NCI-H82 treated with DMSO at 0.1 percent for 48 hours (cell line): ENCODE measurements around the gene BLM.

Source experiments
- DNase-seq: peaks from one replicate; lab custom pipeline; 2025; ENCODE audit not compliant: unreplicated experiment; lab: John Stamatoyannopoulos, UW

The BLM gene

DNA sequence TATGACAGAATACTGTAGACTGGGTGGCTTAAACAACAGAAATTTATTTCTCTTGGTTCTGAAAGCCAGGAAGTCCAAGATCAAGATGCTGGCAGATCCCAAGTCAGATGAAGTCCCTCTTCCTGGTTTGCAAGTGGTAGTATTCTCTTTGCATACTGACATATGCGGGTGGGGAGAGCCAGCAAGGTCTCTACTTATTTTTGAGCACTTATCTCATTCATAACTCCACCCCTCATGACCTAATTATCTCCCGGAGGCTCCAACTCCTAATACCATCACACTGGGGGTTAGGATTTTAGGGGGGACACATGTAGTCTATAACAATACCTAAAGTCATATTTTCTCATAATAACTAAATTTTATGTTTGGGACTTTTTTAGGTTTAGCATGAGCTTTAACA is 65.3 kb downstream of the BLM start:
- no peak for DNase-seq

DNA sequence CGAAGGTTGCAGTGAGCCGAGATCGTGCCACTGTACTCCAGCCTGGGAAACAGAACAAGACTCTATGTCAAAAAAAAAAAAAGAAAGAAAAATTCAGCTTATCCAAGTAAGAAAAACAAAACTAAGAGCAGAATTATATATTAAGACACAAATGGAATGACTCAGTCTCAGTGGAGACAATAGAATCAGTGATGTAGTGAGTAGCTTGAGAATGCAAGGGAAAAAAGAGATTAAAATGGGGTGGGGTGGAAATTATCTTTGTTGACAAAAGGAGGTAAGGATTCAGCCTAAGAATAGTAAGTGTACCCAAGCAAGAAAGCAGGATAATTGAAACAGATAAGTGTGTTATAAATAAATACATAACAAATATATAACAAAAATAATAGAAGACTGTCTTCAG is 70.7 kb downstream of the BLM start:
- no peak for DNase-seq

DNA sequence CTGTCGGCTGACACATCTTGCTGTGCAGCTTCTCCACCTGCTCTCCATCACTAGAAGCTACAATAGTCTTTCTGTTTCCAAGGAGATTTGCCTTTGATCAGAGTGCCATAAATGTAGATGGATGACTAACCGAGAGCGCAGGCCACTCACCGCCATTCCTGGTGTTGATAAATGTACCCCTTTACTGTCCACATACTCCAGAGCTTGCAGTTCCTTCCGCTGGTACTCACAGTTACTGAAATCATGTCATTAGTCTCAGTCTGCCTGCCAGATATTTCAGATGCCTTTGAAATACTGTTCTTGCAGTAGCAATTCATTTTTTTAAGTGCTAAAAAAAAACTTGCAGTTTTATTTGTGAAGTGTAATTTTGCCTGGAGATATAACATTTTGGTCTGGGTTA is 72.3 kb downstream of the BLM start:
- no peak for DNase-seq

DNA sequence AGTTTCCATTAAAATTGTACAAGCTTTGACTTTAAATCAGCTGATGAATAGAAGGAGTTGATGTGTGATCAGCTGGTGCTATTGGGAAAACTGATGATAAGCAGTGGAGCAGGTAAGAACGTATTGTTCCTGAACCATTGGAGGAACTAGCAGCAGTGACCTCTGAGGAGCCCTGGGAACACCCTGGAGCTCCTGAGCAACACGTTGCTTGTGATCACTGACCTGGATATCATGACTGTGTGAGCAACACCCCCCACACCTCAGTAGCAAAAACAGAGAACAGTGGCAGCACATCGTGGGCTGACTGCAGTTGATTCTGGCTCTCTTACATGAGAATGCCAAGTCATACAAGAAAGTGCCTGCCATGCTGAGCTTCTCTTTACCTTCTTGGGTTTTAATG is 72.9 kb downstream of the BLM start:
- no peak for DNase-seq

DNA sequence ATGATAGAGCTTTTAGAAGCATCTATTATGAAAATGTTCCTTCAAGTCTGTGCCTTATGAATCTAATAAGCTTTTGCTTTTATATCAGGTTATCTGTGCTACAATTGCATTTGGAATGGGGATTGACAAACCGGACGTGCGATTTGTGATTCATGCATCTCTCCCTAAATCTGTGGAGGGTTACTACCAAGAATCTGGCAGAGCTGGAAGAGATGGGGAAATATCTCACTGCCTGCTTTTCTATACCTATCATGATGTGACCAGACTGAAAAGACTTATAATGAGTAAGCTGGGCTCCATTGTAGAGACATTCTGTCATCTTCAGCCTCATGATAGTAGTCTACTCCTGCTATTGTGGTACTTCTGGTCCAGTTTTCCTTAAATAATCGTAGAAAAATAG is 73.4 kb downstream of the BLM start:
- no peak for DNase-seq

DNA sequence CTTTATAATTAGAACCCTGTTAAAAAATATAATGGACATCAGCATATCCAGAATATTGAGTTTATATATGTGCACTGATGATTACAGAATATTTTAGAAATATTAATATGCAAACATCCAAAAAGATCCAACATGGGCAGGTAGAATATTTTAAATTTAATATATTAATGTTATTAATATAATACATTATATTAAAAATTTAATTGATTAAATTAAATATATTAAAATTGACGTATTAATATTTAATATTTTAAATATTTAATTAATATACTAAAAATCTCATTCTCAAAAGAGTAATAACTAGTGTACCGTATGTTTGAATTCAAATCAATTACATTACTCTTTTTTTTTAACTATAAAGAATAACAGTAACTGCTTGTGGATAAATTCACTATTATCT is 77.4 kb downstream of the BLM start:
- no peak for DNase-seq

DNA sequence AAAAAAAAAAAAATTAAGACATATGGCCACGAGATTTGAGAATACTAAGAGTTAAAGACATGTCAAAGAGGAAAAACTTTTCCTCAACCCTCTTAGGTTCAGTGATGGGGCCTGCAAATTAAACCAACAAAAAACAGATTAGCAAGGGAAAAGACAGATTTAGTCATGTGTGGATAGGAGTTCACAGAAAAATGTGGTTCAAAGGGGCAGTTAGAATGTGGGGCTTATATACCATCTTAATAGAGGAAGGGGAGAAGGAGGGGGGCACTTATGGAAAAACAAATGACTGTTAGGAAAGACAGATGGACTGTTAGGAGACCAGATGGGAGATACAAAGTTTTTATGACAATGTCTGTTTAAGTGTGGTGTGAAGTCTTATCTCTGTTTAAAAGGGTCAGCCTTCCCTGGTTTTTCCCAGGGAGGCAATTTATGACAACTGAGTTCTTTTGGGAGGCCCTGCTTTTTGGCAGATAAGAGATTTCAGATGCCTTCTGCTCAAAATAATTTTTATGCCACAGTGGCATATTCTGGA is 82.6 kb downstream of the BLM start:
- no peak for DNase-seq

DNA sequence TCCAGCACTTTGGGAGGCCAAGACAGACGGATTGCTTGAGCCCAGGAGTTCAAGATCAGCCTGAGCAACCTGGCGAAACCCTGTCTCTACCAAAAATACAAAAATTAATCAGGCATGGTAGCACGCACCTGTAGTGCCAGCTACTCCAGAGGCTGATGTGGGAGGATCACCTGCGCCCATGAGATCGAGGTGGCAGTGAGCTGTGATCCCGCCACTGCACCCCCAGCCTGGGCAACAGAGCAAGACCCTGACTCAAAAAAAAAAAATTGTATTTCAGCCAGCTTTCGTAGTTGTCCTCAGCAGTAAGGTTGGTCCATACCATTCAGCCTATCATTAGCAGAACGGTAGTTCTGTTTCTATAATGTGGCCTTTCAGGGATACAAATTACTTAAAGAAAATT is 84.7 kb downstream of the BLM start:
- no peak for DNase-seq

DNA sequence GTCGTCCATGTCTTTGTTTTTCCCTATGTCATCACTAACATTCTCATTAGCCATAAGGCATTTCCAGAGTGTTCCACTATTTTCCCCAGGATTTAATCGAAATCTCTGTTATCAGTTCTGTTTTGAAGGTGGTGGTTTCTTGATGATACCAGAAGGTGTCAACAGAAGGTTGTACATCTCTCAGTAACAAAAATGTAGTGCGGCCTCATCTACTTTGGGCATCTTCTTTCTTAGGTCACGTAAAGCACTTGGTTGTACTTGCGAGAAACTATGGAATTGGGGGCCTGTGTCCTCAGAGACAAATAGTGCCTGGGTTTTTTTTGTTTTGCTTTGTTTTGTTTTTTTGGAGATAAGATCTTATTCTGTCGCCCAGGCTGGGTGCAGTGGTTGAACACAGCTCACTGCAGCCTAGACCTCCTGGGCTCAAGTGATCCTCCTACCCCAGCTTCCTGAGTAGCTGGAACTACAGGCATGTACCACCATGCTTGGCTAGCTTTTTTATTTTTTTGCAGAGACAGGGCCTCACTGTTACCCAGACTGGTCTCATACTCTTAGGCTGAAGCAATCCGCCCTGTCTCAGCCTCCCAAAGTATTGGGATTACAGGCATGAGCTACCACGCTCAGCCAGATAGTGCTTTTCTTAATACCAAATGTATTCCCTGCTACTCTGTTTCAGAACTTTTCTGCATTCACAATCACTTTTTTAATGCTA is 90.1 kb downstream of the BLM start:
- DNase-seq: no peak

DNA sequence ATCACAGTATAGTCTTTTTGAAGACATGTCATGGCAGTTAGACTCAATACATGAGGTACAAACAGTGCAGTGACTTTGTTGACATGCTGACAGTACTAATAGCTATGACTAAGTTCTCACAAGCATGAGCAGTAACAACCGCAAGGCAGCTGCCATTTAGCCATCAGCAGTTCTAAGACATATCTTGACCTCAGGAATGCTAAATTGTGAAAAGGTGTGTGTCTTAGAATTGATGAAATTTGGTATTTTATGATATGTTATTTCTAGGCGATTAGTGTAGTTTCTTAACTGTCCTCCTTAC is 90.6 kb downstream of the BLM start:
- no peak for DNase-seq

DNA sequence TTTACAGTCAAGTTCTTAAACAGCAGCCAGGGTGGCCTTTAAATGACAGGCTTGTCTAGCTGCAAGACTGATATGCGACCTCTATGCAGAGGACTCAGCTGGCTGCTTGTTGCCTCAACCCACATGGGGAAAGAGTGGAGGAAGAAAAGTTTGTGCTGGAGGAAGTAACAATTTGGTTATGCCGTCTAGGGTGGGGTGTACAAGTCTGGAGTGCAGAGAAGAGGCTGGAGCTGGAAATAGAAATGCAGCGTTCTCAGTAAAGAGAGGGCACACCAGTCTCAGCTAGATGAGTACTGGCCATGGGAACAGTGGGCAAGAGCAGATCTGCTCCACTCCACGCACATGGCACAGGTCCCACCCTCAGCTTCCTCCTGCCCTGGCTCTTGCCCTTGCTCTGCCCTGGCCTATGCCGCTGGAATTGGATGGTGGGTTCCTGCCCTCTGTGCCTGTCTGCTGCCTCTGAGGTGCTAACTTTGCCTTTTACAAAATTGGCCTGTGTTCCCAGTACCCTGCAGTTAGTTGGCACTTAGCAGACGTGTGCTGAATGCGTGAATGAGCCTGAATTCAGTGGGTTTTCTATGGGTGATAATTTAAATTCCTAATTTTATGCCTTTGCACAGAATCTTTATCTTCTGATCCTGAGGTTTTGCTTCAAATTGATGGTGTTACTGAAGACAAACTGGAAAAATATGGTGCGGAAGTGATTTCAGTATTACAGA is 91.5 kb downstream of the BLM start:
- DNase-seq: no peak

DNA sequence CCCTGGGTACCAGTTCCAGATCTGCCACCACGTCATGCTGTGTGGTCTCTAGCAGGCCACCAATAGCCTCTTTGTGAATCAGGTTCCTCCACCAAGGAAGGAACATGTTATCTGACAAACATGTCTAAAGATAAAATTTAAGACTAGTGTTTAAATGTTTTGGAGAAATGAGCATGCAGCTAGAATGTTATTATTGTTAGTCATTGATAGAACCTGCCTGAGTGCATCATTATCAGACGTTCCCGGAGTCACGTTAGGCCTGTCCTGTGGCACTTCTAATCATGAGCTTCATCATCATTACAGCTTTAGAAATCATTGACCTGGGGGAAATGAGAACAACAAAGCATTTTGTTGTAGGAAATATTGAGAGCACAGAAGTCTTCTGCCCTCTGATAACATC is 92.4 kb downstream of the BLM start:
- DNase-seq: no peak

DNA sequence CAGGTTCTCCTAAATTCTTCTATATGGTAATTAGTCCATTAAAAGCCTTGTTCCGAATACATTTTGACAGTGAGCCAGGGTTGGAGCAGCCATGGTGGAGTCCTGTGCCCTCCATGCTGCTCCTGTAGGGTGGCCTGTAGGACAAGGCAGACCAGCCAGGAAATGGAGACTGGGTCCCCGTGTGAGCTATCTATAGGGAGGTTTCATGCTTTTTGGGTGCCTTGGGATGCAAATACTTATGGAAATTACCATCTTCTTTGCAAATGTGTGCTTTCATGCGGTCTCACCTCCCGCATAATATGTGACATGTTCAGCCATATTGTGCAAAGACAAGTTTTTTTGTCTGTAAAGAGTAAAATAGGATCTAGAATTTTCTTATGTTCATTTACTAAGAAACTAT is 93.2 kb downstream of the BLM start:
- DNase-seq: no peak

DNA sequence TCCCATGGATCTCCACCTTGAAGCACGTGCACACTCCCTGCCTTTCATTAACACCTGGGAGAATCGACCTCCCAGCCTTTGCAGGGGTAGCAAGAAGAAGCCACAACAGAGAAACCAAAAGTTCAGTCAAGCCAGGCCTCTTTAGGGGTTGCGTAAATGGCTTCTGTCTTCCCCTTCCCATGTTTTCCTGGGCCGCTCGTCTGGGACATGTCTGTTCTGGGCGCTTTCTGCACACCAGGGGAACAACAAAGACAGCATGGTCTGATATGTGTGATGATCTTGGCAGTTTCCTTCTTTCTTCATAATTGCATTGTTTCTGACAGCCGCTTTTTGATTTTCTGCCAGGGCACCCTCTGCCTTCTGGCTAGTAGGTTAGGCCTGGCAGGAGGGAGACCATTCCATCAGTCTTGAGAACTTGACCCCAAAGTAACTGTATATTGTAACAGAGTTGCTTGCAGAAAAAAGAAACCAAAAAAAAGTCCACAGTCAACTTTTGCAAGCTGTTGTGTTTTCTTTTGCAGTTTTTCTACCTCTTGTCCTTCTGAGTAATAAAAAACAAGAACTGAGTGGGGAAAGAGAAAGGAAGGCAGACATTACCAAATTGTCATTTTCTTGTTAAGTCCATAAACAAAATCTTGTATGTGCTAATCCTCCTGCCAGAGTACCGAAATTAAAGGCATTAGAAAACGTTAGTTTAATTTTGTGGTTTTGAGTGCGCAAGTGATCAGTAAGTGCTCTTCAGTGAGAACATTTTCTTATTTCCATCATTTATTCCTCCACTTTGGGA is 95.2 kb downstream of the BLM start:
- DNase-seq: no peak

DNA sequence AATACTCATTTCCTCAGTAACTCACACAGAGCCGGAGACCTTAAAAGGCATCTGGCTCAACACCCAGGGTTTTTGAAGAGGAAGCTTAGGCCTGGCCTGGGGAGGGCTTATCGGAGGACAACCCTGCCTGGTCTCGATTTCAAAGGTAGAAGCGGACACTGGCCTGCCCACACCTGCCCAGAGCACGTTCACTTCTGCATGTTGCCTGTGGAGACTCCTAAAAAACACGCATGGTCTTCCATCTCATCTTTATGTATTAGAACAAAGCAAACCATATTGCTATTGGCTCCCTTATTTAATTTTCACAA is 95.8 kb downstream of the BLM start:
- no peak for DNase-seq

DNA sequence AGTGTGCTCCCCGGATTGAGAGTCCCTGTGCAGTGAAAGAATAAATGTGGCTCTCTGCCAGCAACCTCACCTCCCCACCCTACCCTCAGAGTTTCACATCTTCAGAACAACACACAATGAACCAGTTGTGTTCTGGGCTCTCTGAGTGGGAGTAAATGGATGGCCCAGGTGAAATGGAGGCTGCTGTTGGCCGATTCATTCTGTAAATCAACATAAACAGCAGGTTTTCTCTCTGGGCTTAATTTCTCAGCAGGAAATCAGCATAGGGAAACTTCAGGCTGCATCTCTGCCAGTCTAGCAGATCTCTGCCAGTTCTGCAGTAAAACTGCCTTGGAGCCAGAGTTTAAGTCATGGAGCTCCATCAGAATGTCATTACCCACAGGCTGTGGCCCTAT is 96.6 kb downstream of the BLM start:
- no peak for DNase-seq

DNA sequence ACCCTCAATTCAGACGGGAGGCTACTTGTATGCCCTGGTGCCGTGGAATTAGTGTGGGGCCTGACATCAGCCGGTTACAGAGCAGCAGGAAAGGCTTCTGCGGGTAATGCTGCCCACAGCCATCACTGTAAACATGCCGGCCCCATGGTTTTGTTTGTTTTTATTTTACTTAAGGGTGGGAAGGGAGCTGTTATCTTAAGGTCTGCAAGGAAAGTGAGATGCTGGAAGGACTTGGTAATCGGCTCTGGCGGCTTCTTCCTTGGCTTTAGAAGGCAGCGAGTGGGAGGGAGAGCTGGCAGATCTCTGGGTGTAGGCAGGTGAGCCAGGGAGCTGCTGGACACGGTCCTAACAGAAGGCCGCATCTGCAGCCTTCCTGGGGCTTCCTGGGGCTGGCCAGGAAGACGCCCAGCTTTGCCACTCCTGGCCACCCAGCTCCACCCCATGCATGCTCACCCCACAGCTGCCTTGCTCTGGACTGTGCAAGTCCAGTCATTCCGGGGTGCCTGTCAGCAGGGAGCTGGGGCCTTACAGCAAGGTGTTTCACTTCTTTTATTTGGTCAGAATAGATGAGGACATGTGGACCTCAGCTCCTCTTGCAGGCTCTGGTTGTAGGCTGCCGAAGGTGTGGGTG is 97.2 kb downstream of the BLM start:
- no peak for DNase-seq

DNA sequence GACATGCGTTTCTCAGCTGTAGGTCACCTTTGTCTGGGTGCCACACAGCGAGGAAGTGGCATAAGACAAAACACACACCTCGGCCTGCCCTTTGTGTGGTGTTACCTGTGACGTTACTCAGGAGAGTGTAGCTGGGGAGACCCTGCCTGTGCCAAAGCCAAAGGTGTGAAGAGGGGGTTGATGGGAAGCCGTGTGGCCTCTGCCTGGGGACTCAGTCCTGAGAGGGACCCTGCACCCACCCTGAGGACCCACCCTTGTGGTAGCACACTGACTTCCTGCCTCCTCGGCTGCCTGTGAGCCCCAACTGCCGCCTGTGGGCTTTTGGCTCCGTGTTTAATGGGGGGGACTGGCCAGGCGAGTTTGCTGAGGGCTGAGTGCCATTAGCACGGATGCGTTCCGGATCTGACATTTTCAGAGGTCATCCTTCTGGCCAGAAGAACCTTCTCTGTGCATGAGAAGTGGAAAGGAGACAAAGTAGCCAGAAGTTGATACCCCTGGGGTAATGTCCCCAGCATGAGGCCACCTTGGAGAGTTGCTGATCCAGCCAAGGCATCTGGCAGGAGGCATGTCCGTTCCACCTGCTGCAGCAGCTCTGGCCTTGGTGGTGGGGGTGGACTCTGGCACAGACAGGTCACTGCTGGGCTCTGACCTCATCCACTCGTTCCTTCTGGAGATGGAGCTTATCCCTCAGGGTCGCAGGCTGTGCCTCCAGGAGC is 99.4 kb downstream of the BLM start:
- DNase-seq: no peak

DNA sequence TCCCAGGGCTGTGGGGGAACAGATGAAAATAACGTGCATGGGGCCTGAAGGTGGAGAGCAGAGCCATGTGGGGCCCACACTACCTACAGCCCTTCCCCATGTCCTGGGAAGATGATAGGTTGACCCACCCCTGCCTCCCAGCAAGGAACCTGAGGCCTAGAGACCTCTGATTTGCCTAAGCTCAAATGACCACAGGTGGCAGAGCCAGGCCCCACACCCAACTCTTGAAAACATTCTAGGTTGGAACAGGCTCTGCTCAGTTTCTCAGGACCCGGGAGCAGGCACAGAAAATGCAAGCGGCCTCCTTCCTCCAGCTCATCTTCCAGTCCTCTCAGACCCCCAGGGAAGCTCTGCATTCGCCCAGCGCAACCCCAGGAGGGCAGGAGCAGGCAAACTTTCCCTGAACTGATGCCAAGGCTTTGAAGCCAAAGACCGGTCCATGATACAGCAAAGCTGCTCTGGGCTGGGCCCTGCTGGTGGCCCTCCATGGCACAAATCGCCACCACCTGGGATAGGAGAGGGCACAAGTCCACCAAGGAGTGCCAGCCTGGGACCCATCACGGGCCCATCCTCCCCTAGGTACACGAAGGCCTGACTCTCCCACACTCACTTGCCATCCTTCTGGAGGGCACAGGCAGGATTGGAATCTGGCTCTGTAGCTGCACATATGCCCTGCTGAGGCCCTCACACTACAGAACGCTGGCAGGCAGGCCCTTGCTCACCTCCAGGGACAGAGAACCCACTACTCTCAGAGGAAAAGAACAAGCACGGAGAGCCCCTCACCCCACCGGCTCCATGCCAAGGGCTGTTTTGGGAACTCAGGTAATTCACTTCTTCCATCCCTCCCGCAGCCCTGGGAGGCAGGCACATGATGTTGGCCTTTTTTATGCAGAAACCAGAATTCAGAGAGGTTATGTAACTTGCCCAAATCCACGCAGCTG is 100.2 kb downstream of the BLM start:
- DNase-seq: no peak
